ENCODE results near the gene ABCC1.
A peak's percentile ranks its signal among the peaks of the same experiment; 100 is the strongest.

The ABCC1 gene

DNA sequence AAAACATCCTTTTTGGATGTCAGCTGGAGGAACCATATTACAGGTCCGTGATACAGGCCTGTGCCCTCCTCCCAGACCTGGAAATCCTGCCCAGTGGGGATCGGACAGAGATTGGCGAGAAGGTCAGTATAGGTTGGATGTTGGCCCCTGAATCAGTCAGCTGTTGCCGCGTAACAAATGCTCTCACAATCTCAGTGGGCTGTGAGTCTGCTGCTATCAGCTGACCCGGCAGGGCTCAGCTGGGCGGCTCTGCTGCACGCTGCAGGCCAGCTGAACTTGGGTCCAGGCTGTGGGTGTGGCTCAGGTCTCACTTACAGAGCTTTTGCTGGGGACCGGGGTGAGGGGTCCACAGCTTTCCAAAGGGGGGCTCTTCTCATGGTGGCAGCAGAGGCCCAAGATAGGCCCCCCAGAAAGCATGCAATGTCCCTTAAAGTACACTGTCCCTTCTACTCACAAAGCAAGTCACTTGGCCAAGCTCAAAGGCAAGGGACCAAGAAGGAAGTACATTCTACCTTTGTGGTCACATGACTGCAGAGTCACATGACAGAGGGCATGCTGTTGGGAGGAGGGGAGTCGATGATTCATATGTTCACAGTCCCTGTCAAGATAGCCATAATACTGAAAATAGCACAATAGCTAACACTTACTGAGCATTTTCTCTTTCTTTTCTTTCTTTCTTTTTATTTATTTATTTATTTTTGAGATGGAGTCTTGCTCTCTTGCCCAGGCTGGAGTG lies 134.2 kb downstream of the ABCC1 start:
- Histone ChIP-seq H3K4me3 (ENCODE audit: low read depth, low read length) (no peak overlapping the region), H3K36me3 (ENCODE audit: control insufficient read depth in 2 of 2, insufficient read depth in 1 of 2, low read length in 2 of 2) (peaks cover 8 to 72% of the 10 kb centered on the region in 2 experiments; a peak in 2 of 3 replicates), H3K4me1 (ENCODE audit: control insufficient read depth, insufficient read depth, low read length) (no peaks in the 10 kb centered on the region), H3K9me3 (ENCODE audit: control insufficient read depth, insufficient read depth, low read depth, low read length) (no peaks in the 10 kb centered on the region), H3K27ac (ENCODE audit: extremely low read depth, low read depth, low read length) (no peak overlapping the region)
- TF ChIP-seq, protein P1, sequence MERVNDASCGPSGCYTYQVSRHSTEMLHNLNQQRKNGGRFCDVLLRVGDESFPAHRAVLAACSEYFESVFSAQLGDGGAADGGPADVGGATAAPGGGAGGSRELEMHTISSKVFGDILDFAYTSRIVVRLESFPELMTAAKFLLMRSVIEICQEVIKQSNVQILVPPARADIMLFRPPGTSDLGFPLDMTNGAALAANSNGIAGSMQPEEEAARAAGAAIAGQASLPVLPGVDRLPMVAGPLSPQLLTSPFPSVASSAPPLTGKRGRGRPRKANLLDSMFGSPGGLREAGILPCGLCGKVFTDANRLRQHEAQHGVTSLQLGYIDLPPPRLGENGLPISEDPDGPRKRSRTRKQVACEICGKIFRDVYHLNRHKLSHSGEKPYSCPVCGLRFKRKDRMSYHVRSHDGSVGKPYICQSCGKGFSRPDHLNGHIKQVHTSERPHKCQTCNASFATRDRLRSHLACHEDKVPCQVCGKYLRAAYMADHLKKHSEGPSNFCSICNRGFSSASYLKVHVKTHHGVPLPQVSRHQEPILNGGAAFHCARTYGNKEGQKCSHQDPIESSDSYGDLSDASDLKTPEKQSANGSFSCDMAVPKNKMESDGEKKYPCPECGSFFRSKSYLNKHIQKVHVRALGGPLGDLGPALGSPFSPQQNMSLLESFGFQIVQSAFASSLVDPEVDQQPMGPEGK (tag by site-specific recombination; IDR thresholded peaks at IDR 0.05) = no peak
- TF ChIP-seq SETDB1 (IDR thresholded peaks at IDR 0.05; ENCODE audit: insufficient read length, low read length) (peak; percentile 64), ZBTB48 (tag by site-specific recombination; IDR thresholded peaks at IDR 0.05) (no peak), KLF9 (tag by site-specific recombination; IDR thresholded peaks at IDR 0.05; ENCODE audit: low read depth) (no peak), ZNF514 (tag by site-specific recombination; IDR thresholded peaks at IDR 0.05) (no peak), RBAK (tag by site-specific recombination; IDR thresholded peaks at IDR 0.05) (peak; percentile 95), KLF1 (tag by site-specific recombination; IDR thresholded peaks at IDR 0.05) (no peak), ZFP69B (tag by site-specific recombination; IDR thresholded peaks at IDR 0.05) (no peak), ZNF248 (tag by site-specific recombination; IDR thresholded peaks at IDR 0.05) (no peak), ZNF202 (tag by site-specific recombination; IDR thresholded peaks at IDR 0.05; ENCODE audit: borderline replicate concordance) (no peak)
- CTCF ChIA-PET = no interaction called here
- POLR2A ChIA-PET = no interaction called here

GRCh38 chr16:16084874-16085273 lies 135.5 kb downstream of the ABCC1 start:
- Histone ChIP-seq H3K27ac (ENCODE audit: extremely low read depth, low read depth, low read length) (no peak overlapping the region), H3K4me3 (ENCODE audit: low read depth, low read length) (no peak overlapping the region), H3K9me3 (ENCODE audit: control insufficient read depth, insufficient read depth, low read depth, low read length) (no peaks in the 10 kb centered on the region), H3K4me1 (ENCODE audit: control insufficient read depth, insufficient read depth, low read length) (no peaks in the 10 kb centered on the region), H3K36me3 (ENCODE audit: control insufficient read depth in 2 of 2, insufficient read depth in 1 of 2, low read length in 2 of 2) (peaks cover 9 to 66% of the 10 kb centered on the region in 2 experiments; a peak in 2 of 3 replicates)
- ChIA-PET CTCF (no interaction called here), POLR2A (no interaction called here)
- TF ChIP-seq ZNF768 (tag by site-specific recombination; IDR thresholded peaks at IDR 0.05) (0 out of 2 replicates have a peak, but pooled peaks have one; percentile 36), ZNF335 (tag by site-specific recombination; conservative IDR thresholded peaks at IDR 0.05) (no peak)

DNA sequence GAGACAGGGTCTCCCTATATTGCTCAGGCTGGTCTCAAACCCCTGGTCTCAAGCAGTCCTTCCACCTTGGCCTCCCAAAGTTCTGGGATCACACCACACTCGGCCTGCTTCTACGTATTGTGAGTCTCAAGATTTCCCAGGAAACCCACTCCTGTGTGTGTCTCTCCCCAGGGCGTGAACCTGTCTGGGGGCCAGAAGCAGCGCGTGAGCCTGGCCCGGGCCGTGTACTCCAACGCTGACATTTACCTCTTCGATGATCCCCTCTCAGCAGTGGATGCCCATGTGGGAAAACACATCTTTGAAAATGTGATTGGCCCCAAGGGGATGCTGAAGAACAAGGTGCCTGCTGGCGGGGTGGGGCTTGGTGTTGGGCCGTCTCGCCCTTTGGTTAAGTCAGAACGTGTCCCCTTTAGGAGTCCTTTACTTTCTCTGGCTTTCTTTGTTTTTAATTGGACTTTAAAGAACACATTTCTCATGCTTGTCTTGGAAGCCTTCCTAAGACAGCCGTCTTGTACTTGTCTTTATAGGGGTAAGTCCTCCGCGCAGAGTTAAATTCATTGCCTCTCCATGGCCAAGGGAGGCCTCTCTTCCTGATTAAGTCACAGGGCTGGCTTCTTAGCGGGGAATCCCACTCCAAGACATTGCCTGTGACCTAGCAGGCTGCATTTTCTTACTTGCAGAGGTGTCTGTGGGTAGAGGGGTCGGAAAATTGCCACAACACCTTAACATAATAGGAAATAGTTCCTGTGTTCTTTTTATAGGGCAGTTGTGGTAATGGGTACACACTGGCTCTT lies 137.4 kb downstream of the ABCC1 start:
- Histone ChIP-seq H3K36me3 (ENCODE audit: control insufficient read depth in 2 of 2, insufficient read depth in 1 of 2, low read length in 2 of 2) (peaks cover 9 to 71% of the 10 kb centered on the region in 2 experiments; a peak in 2 of 3 replicates), H3K27ac (ENCODE audit: extremely low read depth, low read depth, low read length) (no peak overlapping the region), H3K4me1 (ENCODE audit: control insufficient read depth, insufficient read depth, low read length) (no peaks in the 10 kb centered on the region), H3K4me3 (ENCODE audit: low read depth, low read length) (no peak overlapping the region), H3K9me3 (ENCODE audit: control insufficient read depth, insufficient read depth, low read depth, low read length) (no peaks in the 10 kb centered on the region)
- ChIA-PET POLR2A (no interaction called here), CTCF (no interaction called here)
- TF ChIP-seq ZNF214 (tag by site-specific recombination; IDR thresholded peaks at IDR 0.05; ENCODE audit: borderline replicate concordance) (no peak), ZNF140 (tag by site-specific recombination; IDR thresholded peaks at IDR 0.05) (no peak), ZNF221 (tag by site-specific recombination; IDR thresholded peaks at IDR 0.05; ENCODE audit: borderline replicate concordance) (no peak), OSR2 (tag by site-specific recombination; IDR thresholded peaks at IDR 0.05) (no peak), ZNF133 (tag by site-specific recombination; IDR thresholded peaks at IDR 0.05) (no peak), ZNF175 (tag by site-specific recombination; IDR thresholded peaks at IDR 0.05) (no peak), ZFP69B (tag by site-specific recombination; IDR thresholded peaks at IDR 0.05) (no peak)
- TF ChIP-seq, protein P2, sequence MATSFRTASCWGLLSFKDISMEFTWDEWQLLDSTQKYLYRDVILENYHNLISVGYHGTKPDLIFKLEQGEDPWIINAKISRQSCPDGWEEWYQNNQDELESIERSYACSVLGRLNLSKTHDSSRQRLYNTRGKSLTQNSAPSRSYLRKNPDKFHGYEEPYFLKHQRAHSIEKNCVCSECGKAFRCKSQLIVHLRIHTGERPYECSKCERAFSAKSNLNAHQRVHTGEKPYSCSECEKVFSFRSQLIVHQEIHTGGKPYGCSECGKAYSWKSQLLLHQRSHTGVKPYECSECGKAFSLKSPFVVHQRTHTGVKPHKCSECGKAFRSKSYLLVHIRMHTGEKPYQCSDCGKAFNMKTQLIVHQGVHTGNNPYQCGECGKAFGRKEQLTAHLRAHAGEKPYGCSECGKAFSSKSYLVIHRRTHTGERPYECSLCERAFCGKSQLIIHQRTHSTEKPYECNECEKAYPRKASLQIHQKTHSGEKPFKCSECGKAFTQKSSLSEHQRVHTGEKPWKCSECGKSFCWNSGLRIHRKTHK (tag by site-specific recombination; IDR thresholded peaks at IDR 0.05) = no peak
